Measurements from ENCODE around the gene EHBP1. TPM values are rescaled to one million over a fixed set of nuclear protein-coding genes. Genes with fewer than 3 reads are reported as not detected.

Gene EHBP1
- total RNA-seq, 6 donors from 2014 or later, result 36.2 to 78.5 (median 43.2) TPM

DNA sequence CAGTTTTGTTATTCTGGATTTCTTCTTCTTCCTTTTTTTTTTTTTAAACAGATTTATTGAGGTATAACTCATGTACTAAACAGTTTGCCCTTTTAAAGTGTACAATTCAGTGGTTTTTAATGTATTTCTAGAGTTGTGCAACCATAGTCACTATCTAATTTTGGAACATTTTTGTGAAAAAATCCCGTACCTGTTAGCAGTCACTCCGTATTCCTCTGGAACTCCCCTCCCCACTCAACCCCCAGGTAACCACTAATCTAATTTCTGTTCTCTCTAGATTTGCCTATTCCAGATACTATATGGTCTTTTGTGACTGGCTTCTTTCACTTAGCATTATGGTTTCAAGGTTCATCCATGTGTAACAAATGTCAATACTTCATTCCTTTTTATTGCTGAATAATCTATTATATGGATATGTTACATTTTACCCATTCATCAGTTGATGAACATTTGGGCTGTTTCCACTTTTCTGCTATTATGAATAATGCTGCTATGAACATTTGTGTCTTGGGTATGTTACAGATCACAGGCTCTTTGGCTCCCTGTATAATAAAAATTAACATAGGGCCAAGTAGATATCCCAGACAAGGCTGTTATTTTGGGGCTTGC is 21.9 kb downstream of the EHBP1 start:
- TF ChIP-seq POLR2AphosphoS5 (IDR thresholded peaks at IDR 0.05) (no peak), EP300 (IDR thresholded peaks at IDR 0.05) (no peak), POLR2A (IDR thresholded peaks at IDR 0.05) (no peak)
- TF ChIP-seq, protein P1, sequence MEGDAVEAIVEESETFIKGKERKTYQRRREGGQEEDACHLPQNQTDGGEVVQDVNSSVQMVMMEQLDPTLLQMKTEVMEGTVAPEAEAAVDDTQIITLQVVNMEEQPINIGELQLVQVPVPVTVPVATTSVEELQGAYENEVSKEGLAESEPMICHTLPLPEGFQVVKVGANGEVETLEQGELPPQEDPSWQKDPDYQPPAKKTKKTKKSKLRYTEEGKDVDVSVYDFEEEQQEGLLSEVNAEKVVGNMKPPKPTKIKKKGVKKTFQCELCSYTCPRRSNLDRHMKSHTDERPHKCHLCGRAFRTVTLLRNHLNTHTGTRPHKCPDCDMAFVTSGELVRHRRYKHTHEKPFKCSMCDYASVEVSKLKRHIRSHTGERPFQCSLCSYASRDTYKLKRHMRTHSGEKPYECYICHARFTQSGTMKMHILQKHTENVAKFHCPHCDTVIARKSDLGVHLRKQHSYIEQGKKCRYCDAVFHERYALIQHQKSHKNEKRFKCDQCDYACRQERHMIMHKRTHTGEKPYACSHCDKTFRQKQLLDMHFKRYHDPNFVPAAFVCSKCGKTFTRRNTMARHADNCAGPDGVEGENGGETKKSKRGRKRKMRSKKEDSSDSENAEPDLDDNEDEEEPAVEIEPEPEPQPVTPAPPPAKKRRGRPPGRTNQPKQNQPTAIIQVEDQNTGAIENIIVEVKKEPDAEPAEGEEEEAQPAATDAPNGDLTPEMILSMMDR (IDR thresholded peaks at IDR 0.05), result no peak
- Histone ChIP-seq H3K36me3 (no peaks in the 10 kb centered on the region), H3K4me1 (peaks cover 0 to 6% (median 0%) of the 10 kb centered on the region in 4 donors), H3K27ac (no peak overlapping the region), H3K9me3 (peaks cover 0 to 15% (median 5%) of the 10 kb centered on the region in 4 donors), H3K27me3 (no peaks in the 10 kb centered on the region), H3K4me3 (no peak overlapping the region)
- ATAC-seq (ENCODE audit: low FRiP score in 2 of 2) (no peak), DNase-seq (no peak)
- WGBS, 2 donors, result 84 to 93% methylated on average over 2 of the region's 2 CpGs

DNA sequence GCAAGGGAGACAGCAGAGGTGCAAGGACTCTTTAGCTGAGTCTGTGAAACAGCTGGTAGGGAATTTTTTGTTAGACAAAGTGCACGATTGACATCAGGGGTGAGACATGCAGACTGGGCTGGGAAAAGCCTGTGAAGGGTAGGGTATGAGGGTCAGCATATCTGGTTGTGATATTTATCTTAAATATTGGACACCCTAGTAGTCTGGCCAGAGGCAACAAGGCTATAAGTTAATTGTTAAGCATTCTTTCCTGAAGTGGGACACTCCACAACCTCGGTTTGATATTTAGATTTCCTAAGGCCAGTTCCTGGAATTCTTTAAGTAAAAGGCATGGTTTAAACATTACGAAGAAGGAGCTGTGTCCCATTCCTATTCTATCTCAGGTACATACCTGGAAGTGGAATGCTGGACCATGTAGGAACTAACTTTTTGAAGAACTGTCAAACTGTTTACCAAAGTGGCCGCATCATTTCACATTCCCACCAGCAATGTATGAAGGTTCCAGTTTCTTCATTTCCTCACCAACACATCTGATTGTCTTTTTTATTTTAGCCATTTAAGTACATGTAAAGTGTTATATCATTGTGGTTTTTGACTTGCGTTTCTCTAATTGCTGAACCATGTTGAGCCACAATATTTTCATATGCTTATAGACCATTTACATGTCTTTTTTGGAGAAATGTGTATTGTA is 22.5 kb downstream of the EHBP1 start:
- Histone ChIP-seq H3K27ac (no peak overlapping the region), H3K4me3 (no peak overlapping the region), H3K4me1 (peaks cover 0 to 6% (median 0%) of the 10 kb centered on the region in 4 donors), H3K9me3 (peaks cover 0 to 15% (median 1%) of the 10 kb centered on the region in 4 donors), H3K36me3 (no peaks in the 10 kb centered on the region), H3K27me3 (no peaks in the 10 kb centered on the region)
- WGBS, 2 donors, result 67 to 69% methylated on average over 5 of the region's 5 CpGs
- TF ChIP-seq POLR2AphosphoS5 (IDR thresholded peaks at IDR 0.05) (no peak), EP300 (IDR thresholded peaks at IDR 0.05) (no peak), POLR2A (IDR thresholded peaks at IDR 0.05) (no peak)
- TF ChIP-seq, protein P1 (IDR thresholded peaks at IDR 0.05), result no peak
- DNase-seq (no peak), ATAC-seq (ENCODE audit: low FRiP score in 2 of 2) (no peak)

DNA sequence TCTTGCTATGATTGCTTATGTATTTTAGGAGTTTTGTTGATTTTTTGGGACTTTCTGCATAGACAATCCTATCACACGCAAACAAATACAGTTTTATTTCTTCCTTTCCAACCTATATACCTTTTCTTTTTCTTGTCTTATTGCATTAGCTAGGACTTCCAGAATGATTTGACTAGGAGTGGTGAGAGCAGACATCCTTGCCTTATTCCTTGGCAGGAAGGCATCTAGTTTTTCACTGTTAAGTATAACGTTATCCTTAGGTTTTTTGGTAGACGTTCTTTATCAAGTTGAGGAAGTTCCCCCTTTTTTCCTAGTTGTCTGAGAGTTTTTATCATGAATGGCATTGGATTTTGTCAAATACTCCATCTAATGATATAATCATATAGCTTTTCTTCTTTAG is 25.8 kb downstream of the EHBP1 start:
- ATAC-seq (ENCODE audit: low FRiP score in 2 of 2) (no peak), DNase-seq (no peak)
- no peaks in the 10 kb centered on the region for H3K4me1 ChIP-seq
- H3K9me3 ChIP-seq, result peaks cover 0 to 15% (median 0%) of the 10 kb centered on the region in 4 donors
- no peak overlapping the region for H3K4me3 ChIP-seq
- TF ChIP-seq, protein P1 (IDR thresholded peaks at IDR 0.05), result no peak
- no peak for TF ChIP-seq EP300 (IDR thresholded peaks at IDR 0.05)
- no peak for TF ChIP-seq POLR2A (IDR thresholded peaks at IDR 0.05)
- no peak for TF ChIP-seq POLR2AphosphoS5 (IDR thresholded peaks at IDR 0.05)
- H3K27ac ChIP-seq, result no peak overlapping the region
- no peaks in the 10 kb centered on the region for H3K27me3 ChIP-seq
- WGBS, 2 donors, result 96 to 99% methylated on average over 3 of the region's 3 CpGs
- H3K36me3 ChIP-seq, result no peaks in the 10 kb centered on the region

DNA sequence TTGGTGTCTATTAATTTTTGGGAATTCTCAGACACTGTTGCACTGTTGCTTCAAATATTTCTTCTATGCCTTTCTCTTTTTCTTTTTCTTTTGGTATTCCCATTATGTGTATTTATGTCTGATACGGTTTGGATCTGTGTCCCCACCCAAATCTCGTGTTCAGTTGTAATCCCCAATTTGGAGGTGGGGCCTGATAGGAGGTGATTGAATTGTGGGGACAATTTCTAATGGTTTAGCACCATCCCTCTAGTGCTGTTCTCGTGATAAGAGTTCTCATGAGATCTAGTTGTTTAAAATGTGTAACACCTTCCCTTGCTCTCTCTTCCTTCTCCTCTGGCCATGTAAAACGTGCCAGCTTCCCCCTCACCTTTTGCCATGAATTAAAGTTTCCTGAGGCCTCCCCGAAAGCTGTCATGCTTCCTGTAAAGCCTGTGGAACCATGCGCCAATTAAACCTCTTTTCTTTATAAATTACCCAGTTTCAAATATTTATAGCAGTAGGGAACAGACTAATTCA is 26.8 kb downstream of the EHBP1 start:
- TF ChIP-seq EP300 (IDR thresholded peaks at IDR 0.05) (no peak), POLR2A (IDR thresholded peaks at IDR 0.05) (no peak), POLR2AphosphoS5 (IDR thresholded peaks at IDR 0.05) (no peak)
- TF ChIP-seq, protein P1 (IDR thresholded peaks at IDR 0.05), result no peak
- 92 to 93% methylated on average over 6 of the region's 6 CpGs for WGBS, 2 donors
- Histone ChIP-seq H3K4me3 (no peak overlapping the region), H3K4me1 (no peaks in the 10 kb centered on the region), H3K36me3 (no peaks in the 10 kb centered on the region), H3K9me3 (peaks cover 0 to 15% (median 0%) of the 10 kb centered on the region in 4 donors), H3K27ac (no peak overlapping the region), H3K27me3 (no peaks in the 10 kb centered on the region)
- DNase-seq, result no peak
- no peak for ATAC-seq (ENCODE audit: low FRiP score in 2 of 2)

Measured in upper lobe of left lung (tissue), 6 donors.